ENCODE results near the gene KIAA2012.

- TF ChIP-seq POLR2AphosphoS5 (IDR thresholded peaks at IDR 0.05; ENCODE audit: low read depth, low read length) (no peak), POLR2A (IDR thresholded peaks at IDR 0.05; ENCODE audit: low read depth, low read length) (no peak), TAF1 (IDR thresholded peaks at IDR 0.05; ENCODE audit: low read depth, low read length) (no peak)
Measured at GRCh38 chr2:202142540-202142939, 69.5 kb downstream of the KIAA2012 start.

Data from GM12891 (cell line).